Ovary (tissue), 9 donors: ENCODE measurements around the gene TRPM2. TPM values are rescaled to one million over a fixed set of nuclear protein-coding genes. Genes with fewer than 3 reads are reported as not detected.
"Not testable (repeated sequence)": the region's sequence is repeated elsewhere in the genome, so short reads cannot be mapped to it uniquely, and the experiment has no call there.

Source experiments
- DNase-seq, 5 donors: peaks; one replicate each; pipeline ENCODE4 v3.0.0-alpha.2; 2019 to 2020
- H3K27ac ChIP-seq, 2 donors: fragments of 200-600 bp; one replicate each; pipeline versions ENCODE4 v1.5.1 to v1.8.0; 2019 to 2022
- H3K27me3 ChIP-seq: fragments of 200-600 bp; one replicate; pipeline ENCODE4 v1.8.0; 2022
- H3K36me3 ChIP-seq: fragments of 200-600 bp; sonication (generic); one replicate; pipeline ENCODE4 v1.5.1; 2019
- H3K4me1 ChIP-seq: one replicate; pipeline ENCODE4 v1.8.1; 2013; ENCODE audit warnings: mild to moderate bottlenecking, moderate library complexity; ENCODE audit not compliant: insufficient read depth
- H3K4me3 ChIP-seq: fragments of 200-600 bp; sonication (generic); one replicate; pipeline ENCODE4 v1.5.1; 2017
- H3K9me3 ChIP-seq, 2 donors: fragments of 200-600 bp in 1 of 2; sonication (generic) in 1 of 2; one replicate each; pipeline versions ENCODE4 v1.5.1 to v1.8.1; 2013 to 2019; ENCODE audit warnings: mild to moderate bottlenecking in 1 of 2, moderate library complexity in 1 of 2
- CTCF ChIP-seq, 3 donors: fragments of 450-650 bp in 2 of 3; fragments of 200-600 bp in 1 of 3; IDR thresholded peaks; one replicate each; pipeline versions ENCODE4 v1.5.1 to v1.8.0; 2016 to 2022; ENCODE audit warnings: antibody characterized with exemption in 3 of 3, mild to moderate bottlenecking in 1 of 3
- EP300 ChIP-seq: sonication (generic); formaldehyde crosslinking; IDR thresholded peaks from one replicate; pipeline ENCODE4 v1.6.1; 2017; ENCODE audit warnings: antibody characterized with exemption
- POLR2A ChIP-seq: fragments of 450-650 bp; IDR thresholded peaks from one replicate; pipeline ENCODE4 v1.6.1; 2017; ENCODE audit warnings: antibody characterized with exemption, mild to moderate bottlenecking, moderate library complexity
- WGBS, 3 donors: extraction: QIAGEN DNeasy Blood & Tissue Kit in 1 of 3; methylation state at CpG; one replicate each; pipeline versions ENCODE4 v1.1.5 to v1.1.7; 2013 to 2017; 5-methylcytosine and 5-hydroxymethylcytosine counted together
- intact Hi-C, 4 donors: fragments of 100-400 bp; cut with DNase I; formaldehyde crosslinking; loops; one replicate each; pipeline versions ENCODE4 v1.11.0 to v1.15.1; 2022 to 2023
- polyA plus RNA-seq, 2 donors: library from polyadenylated mRNA; stranded (reverse); fragments of 200-250 nt in 1 of 2; fragments of 350-450 nt in 1 of 2; fragmentation: Illumina TruSeq in 1 of 2; extraction: RNeasy Lipid Tissue Mini Kit (QIAGEN cat#74804) in 1 of 2; gene quantifications; one replicate each; pipeline ENCODE4 v1.2.3, GENCODE V29; 2013 to 2014
- total RNA-seq, 7 donors: library from RNA; depleted of rRNA in 2 of 7; stranded (reverse); fragments of >200 nt in 2 of 7; fragmentation: NEBNext Ultra II Directional in 3 of 7; extraction: Animal tissue kit (Norgen Biotek cat#: 25700) in 3 of 7; gene quantifications; one replicate each; pipeline versions ENCODE4 v1.1.0 to v1.2.4, GENCODE V29; 2016 to 2023
- donor health status: DM: no; HTN: no; CAD: no; lungs with moderate emphysema.
- donor health status: DM: no; HTN: no; CAD: no.
- donor health status: Bipolar disorder and iron deficiency.
- donor health status: DM: yes; HTN: yes; CAD: no.
- donor health status: DM: no; HTN: no; CAD: no.
- donor health status: DM: yes; HTN: yes; CAD: no.

The TRPM2 gene
- total and polyA plus RNA-seq, 9 donors: 0.48 to 7.0 (median 1.8) TPM

DNA sequence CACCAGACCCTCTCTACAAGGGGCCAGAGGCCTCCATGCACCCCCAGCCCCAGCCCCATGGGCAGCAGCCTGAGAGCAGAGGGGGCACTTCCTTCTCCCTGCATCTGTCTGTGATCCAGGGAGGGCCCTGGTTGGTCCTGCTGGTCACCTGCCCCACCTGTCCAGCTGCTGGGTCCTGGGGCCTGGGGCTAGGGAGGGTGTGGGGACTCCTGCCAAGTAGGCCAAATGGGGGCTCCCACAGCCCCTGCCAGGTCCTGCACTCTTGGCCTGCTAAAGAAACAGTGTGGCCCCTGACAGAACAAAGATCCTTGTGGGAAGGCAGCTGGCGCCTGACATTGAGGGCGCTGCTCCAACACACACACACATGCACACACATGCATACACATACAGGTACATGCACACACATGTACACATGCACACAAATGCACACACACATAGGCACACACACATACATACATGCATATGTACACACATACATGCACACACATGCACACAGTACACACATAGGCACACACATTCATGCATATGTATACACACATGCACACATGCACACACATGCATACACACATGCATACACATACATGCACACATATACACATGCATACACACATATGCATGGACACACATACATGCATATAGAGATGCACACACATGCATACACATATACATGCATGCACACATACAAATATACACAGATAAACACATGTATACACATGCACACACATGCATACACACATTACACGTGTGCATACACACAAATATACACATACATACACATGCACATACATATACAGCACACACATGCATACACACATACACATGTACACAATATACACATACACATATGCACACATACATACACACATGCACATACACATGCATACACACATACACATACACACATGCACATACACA, 49.9 kb downstream of the TRPM2 start:
- WGBS, 3 donors: 81 to 92% (median 86%) methylated on average over 3 of the region's 3 CpGs
- no peak overlapping the region for H3K4me3 ChIP-seq

GRCh38 chr21:44404482-44404881, 51.1 kb downstream of the TRPM2 start:
- H3K27me3 ChIP-seq, intact Hi-C loops, H3K4me1 ChIP-seq, H3K9me3 ChIP-seq, H3K36me3 ChIP-seq, H3K4me3 ChIP-seq, H3K27ac ChIP-seq: not testable (repeated sequence)
- WGBS, 3 donors: 80 to 88% (median 86%) methylated on average over 7 of the region's 7 CpGs
- DNase-seq: peak in 1 of 5 donors; percentile 7

More for the DNA sequence above, 49.9 kb downstream of the TRPM2 start:
- DNase-seq: peak in 1 of 5 donors; percentile 20
- intact Hi-C loops: no loop called here
- H3K4me1 ChIP-seq: no peaks in the 10 kb centered on the region
- no peak overlapping the region for H3K27ac ChIP-seq
- H3K27me3 ChIP-seq: no peaks in the 10 kb centered on the region
- no peaks in the 10 kb centered on the region for H3K9me3 ChIP-seq
- no peaks in the 10 kb centered on the region for H3K36me3 ChIP-seq
- no peak for TF ChIP-seq POLR2A
- TF ChIP-seq EP300: no peak
- no peak for TF ChIP-seq CTCF (IDR thresholded peaks at IDR 0.05)

DNA sequence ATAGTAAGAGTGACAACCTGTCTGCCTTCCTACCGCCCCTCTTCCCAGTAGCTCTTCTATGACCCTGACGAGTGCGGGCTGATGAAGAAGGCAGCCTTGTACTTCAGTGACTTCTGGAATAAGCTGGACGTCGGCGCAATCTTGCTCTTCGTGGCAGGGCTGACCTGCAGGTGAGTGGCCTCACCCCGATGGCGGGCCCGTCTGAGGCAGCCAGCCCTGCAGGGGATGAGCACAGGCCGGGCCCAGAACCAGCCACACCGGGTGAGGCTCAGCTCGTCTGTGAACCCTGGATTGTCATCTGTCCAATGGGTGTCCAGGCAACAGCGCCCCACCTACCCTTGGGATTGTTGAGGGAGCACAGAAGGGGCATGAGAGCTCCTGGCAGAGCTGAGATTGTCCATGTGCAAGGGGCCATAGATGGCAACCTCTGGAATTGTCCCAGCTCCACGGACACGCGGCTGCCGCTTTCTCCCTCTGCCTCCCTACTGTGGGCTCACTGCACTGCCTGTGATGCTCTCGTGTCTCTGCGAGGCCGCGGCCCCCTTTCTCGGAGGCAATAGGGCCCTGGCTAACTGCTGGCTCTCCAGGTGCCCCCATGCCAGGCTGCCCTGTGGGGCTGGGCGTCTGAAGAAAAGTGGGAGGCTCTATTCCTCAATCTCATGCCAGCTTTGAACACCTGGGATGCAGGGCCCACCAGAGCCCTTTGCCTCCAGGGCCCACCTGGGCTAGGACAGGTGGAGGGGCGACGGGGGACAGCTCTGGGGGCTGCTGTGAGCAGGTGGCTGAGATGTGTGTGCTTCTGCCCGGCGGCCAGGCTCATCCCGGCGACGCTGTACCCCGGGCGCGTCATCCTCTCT, 51.9 kb downstream of the TRPM2 start:
- no peak overlapping the region for H3K4me3 ChIP-seq
- H3K36me3 ChIP-seq: no peaks in the 10 kb centered on the region
- H3K4me1 ChIP-seq: no peaks in the 10 kb centered on the region
- WGBS, 3 donors: 79 to 83% (median 80%) methylated on average over 34 of the region's 34 CpGs
- peak in 1 of 5 donors; percentile 17 for DNase-seq
- no peak overlapping the region for H3K27ac ChIP-seq
- intact Hi-C loops: no loop called here
- H3K27me3 ChIP-seq: no peaks in the 10 kb centered on the region
- TF ChIP-seq CTCF (IDR thresholded peaks at IDR 0.05): no peak
- no peak for TF ChIP-seq POLR2A
- TF ChIP-seq EP300: no peak
- H3K9me3 ChIP-seq: no peaks in the 10 kb centered on the region

GRCh38 chr21:44405948-44406872, 52.8 kb downstream of the TRPM2 start:
- Histone ChIP-seq H3K27ac (no peak overlapping the region), H3K4me1 (no peaks in the 10 kb centered on the region), H3K27me3 (no peaks in the 10 kb centered on the region), H3K4me3 (no peak overlapping the region), H3K9me3 (no peaks in the 10 kb centered on the region), H3K36me3 (no peaks in the 10 kb centered on the region)
- no peak for DNase-seq
- intact Hi-C loops: no loop called here
- 77 to 80% (median 80%) methylated on average over 37 of the region's 37 CpGs for WGBS, 3 donors
- no peak for TF ChIP-seq POLR2A
- TF ChIP-seq CTCF (IDR thresholded peaks at IDR 0.05): no peak
- no peak for TF ChIP-seq EP300
